ENCODE measurements around the gene LRRC8A. TPM values are rescaled to one million over a fixed set of nuclear protein-coding genes. Genes with fewer than 3 reads are reported as not detected.
A peak's percentile ranks its signal among the peaks of the same experiment; 100 is the strongest.
"Not testable (repeated sequence)": the region's sequence is repeated elsewhere in the genome, so short reads cannot be mapped to it uniquely, and the experiment has no call there.

LRRC8A gene
- total and polyA plus RNA-seq, 7 donors = 11.6 to 71.5 (median 16.4) TPM

DNA sequence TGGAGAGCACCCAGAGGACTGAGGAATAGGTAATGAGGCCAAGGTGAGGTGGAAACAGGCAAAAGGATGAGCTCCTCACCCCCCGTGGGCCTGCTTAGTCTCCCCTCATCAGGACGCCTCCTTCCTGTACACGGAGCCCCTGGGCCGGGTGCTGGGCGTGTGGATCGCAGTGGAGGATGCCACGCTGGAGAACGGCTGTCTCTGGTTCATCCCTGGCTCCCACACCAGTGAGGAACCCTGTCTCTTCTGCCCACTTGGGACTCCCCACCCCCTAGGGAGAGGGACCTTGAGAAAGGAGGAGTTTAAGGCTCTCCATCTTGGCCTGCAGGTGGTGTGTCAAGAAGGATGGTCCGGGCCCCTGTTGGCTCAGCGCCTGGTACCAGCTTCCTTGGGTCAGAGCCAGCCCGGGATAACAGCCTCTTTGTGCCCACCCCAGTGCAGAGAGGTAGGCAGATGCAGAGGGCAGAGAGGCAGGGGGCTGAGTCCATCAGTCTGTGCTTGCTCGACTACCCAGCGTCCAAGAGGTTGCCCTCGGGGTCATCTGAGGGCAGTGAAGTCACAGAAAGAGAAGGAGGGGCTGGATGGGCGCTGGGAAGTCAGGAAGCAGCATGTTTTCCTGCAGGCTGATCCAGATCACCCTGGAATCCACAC is 58.5 kb downstream of the LRRC8A start:
- Histone ChIP-seq H3K4me3 (no peak overlapping the region), H3K9me3 (no peaks in the 10 kb centered on the region), H3K27ac (no peak overlapping the region), H3K27me3 (ENCODE audit: insufficient read depth in 3 of 3, low read length in 2 of 3) (no peaks in the 10 kb centered on the region), H3K4me1 (no peaks in the 10 kb centered on the region), H3K36me3 (ENCODE audit: insufficient read depth in 1 of 2, low read depth in 1 of 2) (peaks cover 0 to 28% of the 10 kb centered on the region in 2 donors)
- intact Hi-C loops (cut with DNase I) = loop anchor here in 1 of 2 donors (10.0 kb wide), 1 partner anchor 216 kb away; the partner anchor contains the start of gene ZDHHC12
- WGBS, 3 donors = 54 to 58% (median 54%) methylated on average over 15 of the region's 15 CpGs
- peak in 1 of 2 donors; percentile 42 for DNase-seq
- ATAC-seq = peak in 2 of 4 donors; percentile 26 to 42
- TF ChIP-seq, protein P1, sequence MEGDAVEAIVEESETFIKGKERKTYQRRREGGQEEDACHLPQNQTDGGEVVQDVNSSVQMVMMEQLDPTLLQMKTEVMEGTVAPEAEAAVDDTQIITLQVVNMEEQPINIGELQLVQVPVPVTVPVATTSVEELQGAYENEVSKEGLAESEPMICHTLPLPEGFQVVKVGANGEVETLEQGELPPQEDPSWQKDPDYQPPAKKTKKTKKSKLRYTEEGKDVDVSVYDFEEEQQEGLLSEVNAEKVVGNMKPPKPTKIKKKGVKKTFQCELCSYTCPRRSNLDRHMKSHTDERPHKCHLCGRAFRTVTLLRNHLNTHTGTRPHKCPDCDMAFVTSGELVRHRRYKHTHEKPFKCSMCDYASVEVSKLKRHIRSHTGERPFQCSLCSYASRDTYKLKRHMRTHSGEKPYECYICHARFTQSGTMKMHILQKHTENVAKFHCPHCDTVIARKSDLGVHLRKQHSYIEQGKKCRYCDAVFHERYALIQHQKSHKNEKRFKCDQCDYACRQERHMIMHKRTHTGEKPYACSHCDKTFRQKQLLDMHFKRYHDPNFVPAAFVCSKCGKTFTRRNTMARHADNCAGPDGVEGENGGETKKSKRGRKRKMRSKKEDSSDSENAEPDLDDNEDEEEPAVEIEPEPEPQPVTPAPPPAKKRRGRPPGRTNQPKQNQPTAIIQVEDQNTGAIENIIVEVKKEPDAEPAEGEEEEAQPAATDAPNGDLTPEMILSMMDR (IDR thresholded peaks at IDR 0.05) = no peak

DNA sequence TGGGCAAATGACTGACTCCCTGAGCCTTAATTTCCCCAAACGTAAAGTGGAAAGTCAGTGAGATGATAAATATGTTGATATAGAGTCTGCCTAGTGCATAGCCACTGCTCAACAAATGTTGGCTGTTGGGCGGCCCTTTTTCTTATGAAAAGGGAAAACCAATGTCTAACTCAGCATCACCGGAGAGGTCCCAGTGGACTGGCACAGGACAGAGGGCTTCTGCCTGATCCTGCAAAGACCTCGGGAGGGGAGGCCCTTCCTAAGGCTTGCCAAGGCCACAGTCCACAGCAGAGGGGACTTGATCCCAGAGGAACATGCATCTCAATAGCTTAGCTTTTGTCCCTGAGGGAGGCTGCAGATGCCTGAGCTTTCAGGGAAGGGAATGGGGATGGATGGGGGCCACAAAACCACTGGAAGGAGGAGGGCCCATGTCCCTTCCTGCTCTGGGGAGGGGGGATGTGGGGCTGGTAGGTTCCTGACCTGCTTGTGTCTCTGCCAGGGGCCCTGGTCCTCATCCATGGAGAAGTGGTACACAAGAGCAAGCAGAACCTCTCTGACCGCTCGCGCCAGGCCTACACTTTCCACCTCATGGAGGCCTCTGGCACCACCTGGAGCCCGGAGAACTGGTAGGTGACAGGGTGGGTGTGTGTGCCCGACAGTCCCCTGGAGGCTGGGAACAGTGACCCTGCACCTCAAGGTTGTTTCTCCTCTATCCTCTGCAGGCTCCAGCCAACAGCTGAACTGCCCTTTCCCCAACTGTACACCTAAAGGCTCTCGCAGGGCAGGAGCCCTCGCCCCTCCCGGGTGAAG is 59.2 kb downstream of the LRRC8A start:
- no peaks in the 10 kb centered on the region for H3K27me3 ChIP-seq (ENCODE audit: insufficient read depth in 3 of 3, low read length in 2 of 3)
- H3K4me3 ChIP-seq = no peak overlapping the region
- H3K36me3 ChIP-seq (ENCODE audit: insufficient read depth in 1 of 2, low read depth in 1 of 2) = peaks cover 0 to 29% of the 10 kb centered on the region in 2 donors
- whole genome bisulfite sequencing, 3 donors = 78 to 82% (median 81%) methylated on average over 12 of the region's 12 CpGs
- H3K9me3 ChIP-seq = no peaks in the 10 kb centered on the region
- ATAC-seq (no peak), DNase-seq (peak in 1 of 2 donors; percentile 50)
- H3K4me1 ChIP-seq = peaks cover under 1% of the 10 kb centered on the region
- H3K27ac ChIP-seq = no peak overlapping the region
- TF ChIP-seq, protein P1 (IDR thresholded peaks at IDR 0.05) = no peak
- intact Hi-C loops (cut with DNase I) = loop anchor here in 1 of 2 donors (10.0 kb wide), 1 partner anchor 216 kb away; the partner anchor contains the start of gene ZDHHC12

DNA sequence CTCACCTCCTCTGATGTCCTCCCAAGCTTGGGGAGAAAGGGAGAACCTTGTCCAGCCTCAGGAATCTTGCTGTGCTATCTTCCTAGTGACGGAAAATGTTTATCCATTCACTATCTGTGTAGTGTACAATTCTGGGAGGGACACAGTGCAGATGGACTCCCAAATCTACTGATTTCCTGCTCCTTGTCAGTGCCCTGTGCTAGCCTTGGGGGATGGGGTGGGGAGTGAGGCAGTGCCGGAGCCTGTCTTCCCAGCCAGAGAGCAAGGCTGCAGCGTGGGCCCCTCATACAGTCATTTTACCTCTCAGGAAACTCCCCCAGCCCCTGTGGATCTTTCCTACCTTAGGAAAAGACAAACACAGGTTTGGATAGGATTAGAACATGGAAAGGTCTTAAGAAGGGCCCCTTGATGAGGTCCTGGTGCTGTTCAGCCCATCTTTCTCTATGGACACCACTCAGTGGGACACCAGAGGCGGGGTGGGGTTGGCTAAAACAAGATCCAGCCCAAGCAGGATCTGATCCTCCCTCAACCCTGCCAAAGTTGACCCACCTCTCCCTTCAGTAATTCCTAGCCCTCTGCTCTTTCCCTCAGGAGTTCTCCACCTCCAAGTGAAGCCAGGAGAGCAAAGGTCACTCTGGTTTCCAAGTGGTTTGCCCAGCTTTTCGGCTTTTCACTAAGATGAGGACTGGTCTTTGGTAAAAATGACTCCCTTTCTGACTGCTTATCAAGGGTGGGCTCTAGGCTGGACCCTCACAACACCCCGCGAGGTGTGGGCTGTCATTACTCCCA is 62.1 kb downstream of the LRRC8A start:
- ATAC-seq (no peak), DNase-seq (peak in 1 of 2 donors; percentile 19)
- H3K4me3 ChIP-seq = no peak overlapping the region
- peaks cover 0 to 27% of the 10 kb centered on the region in 2 donors for H3K36me3 ChIP-seq (ENCODE audit: insufficient read depth in 1 of 2, low read depth in 1 of 2)
- H3K27me3 ChIP-seq (ENCODE audit: insufficient read depth in 3 of 3, low read length in 2 of 3) = no peaks in the 10 kb centered on the region
- 88 to 91% (median 89%) methylated on average over 7 of the region's 7 CpGs for WGBS, 3 donors
- intact Hi-C loops (cut with DNase I) = loop anchor here in 1 of 2 donors (10.0 kb wide), 1 partner anchor 219 kb away; the partner anchor contains the start of gene ZDHHC12
- H3K9me3 ChIP-seq = no peaks in the 10 kb centered on the region
- TF ChIP-seq, protein P1 (IDR thresholded peaks at IDR 0.05) = no peak
- peaks cover 8% of the 10 kb centered on the region for H3K4me1 ChIP-seq
- H3K27ac ChIP-seq = no peak overlapping the region

DNA sequence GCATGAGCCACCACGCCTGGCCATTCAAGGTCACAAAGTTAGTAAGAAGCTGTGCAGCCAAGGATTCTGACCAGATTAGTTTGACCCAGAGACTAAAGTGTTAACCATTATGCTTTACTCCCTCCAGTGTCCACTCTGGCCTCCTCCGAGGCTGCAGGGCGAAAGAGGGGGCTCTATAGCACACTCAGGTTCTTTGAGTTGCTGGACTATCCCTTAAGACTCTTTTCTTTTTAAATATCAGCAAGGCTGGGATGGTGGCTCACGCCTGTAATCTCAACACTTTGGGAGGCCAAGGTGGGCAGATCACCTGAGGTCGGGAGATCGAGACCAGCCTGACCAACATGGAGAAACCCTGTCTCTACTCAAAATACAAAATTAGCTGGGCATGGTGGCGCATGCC is 63.0 kb downstream of the LRRC8A start:
- not testable (repeated sequence) for H3K9me3 ChIP-seq; ATAC-seq; H3K27ac ChIP-seq; H3K27me3 ChIP-seq (ENCODE audit: insufficient read depth in 3 of 3, low read length in 2 of 3); H3K4me3 ChIP-seq; H3K4me1 ChIP-seq
- peak in 1 of 2 donors; percentile 9 for DNase-seq
- 87 to 91% (median 88%) methylated on average over 7 of the region's 7 CpGs for whole genome bisulfite sequencing, 3 donors
- intact Hi-C loops (cut with DNase I) = loop anchor here in 1 of 2 donors (5.0 to 10.0 kb wide), 2 partner anchors 82 to 220 kb away; partner anchors contain the start of genes SH3GLB2 and ZDHHC12
- peaks cover 0 to 34% of the 10 kb centered on the region in 2 donors for H3K36me3 ChIP-seq (ENCODE audit: insufficient read depth in 1 of 2, low read depth in 1 of 2)

Measured in psoas muscle (tissue), 8 donors.